ENCODE measurements around the gene HJV.

Gene HJV

GRCh38 chr1:145992958-145993617, 28.4 kb downstream of the HJV start:
- DNase-seq, result no peak

- peak; percentile 26 for DNase-seq
These were observed 29.0 kb downstream of the HJV start for GRCh38 chr1:145992502-145992936.

GRCh38 chr1:145991735-145992412, 29.7 kb downstream of the HJV start:
- peak; percentile 56 for DNase-seq

GRCh38 chr1:145990249-145990855, 31.2 kb downstream of the HJV start:
- peak; percentile 59 for DNase-seq

- no peak for DNase-seq
These were observed 32.8 kb downstream of the HJV start for GRCh38 chr1:145988773-145989172.

- DNase-seq, result no peak
These were observed 33.6 kb downstream of the HJV start for GRCh38 chr1:145987926-145988325.

GRCh38 chr1:145986551-145986950, 35.0 kb downstream of the HJV start:
- DNase-seq, result no peak

- peak; percentile 61 for DNase-seq
These were observed 35.8 kb downstream of the HJV start for GRCh38 chr1:145985502-145986439.

GRCh38 chr1:145985129-145985501, 36.4 kb downstream of the HJV start:
- DNase-seq, result peak; percentile 16

GRCh38 chr1:145983960-145984830, 37.3 kb downstream of the HJV start:
- DNase-seq, result peak; percentile 94

- DNase-seq, result peak; percentile 92
These were observed 38.3 kb downstream of the HJV start for GRCh38 chr1:145983206-145983675.

GRCh38 chr1:145982010-145982723, 39.4 kb downstream of the HJV start:
- peak; percentile 32 for DNase-seq

GRCh38 chr1:145980457-145980994, 41.0 kb downstream of the HJV start:
- DNase-seq, result no peak

GRCh38 chr1:145979746-145980456, 41.6 kb downstream of the HJV start:
- DNase-seq, result peak; percentile 78

GRCh38 chr1:145978854-145979745, 42.4 kb downstream of the HJV start:
- DNase-seq, result peak; percentile 99

- no peak for DNase-seq
These were observed 43.1 kb downstream of the HJV start for GRCh38 chr1:145978471-145978853.

- DNase-seq, result peak; percentile 89
These were observed 43.8 kb downstream of the HJV start for GRCh38 chr1:145977486-145978470.

GRCh38 chr1:145977016-145977415, 44.5 kb downstream of the HJV start:
- DNase-seq, result no peak
